Kasumi-1 (cell line): Measurements from ENCODE around the gene ASIC3.
"Not testable (repeated sequence)": the region's sequence is repeated elsewhere in the genome, so short reads cannot be mapped to it uniquely, and the experiment has no call there.

Experiments used
- DNase-seq, 2 experiments: peaks; one replicate each; lab custom pipeline; 2025; lab: John Stamatoyannopoulos, UW

The ASIC3 gene

DNA sequence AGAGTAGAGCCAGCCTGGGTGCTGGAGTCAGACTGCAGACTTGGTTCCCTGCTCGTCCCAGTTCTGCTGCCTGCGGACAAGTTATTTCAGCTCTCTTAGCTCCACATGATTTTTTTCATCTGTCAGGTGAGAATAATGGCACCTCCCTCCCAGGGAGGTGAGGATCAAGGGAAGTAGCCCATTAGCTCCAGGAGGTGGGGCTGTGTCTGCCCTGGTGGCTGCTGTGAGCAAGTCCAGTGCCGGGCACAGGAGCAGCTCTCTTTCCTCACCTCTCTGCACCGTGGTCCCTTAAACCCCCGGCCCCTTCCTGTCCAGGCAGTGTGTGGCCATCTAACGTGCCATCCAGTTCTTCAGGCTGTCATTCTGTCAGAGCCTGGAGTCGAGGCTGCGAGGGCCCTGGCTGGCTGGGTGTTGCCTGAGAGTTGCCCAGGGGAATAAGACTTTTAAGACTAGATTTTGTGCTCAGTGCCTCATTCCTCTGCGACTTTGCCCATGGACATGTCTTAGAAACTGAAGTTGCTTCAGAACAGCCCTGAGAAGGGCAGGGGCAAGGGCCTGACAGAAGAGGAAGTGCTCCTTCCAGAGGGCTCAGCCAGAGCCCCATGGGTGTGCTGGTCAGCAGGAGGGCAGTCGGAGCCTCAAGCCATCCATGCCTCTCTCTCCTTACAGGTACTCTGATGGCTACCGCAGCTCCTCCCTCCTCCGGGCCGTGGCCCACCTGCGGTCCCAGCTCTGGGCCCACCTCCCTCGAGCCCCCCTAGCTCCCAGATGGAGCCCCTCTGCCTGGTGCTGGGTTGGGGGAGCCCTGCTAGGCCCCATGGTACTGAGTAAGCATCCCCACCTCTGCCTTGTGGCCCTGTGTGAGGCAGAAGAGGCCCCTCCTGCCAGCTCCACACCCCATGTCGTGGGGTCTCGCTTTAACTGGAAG lies 15.1 kb upstream of the ASIC3 start:
- DNase-seq: no peak

- no peak for DNase-seq
These were observed 14.5 kb upstream of the ASIC3 start for GRCh38 chr7:151033864-151034249.

- no peak for DNase-seq
These were observed 13.9 kb upstream of the ASIC3 start for GRCh38 chr7:151034312-151035025.

- DNase-seq: no peak
These were observed 13.2 kb upstream of the ASIC3 start for GRCh38 chr7:151035026-151035717.

GRCh38 chr7:151035902-151036301 lies 12.4 kb upstream of the ASIC3 start:
- no peak for DNase-seq

DNA sequence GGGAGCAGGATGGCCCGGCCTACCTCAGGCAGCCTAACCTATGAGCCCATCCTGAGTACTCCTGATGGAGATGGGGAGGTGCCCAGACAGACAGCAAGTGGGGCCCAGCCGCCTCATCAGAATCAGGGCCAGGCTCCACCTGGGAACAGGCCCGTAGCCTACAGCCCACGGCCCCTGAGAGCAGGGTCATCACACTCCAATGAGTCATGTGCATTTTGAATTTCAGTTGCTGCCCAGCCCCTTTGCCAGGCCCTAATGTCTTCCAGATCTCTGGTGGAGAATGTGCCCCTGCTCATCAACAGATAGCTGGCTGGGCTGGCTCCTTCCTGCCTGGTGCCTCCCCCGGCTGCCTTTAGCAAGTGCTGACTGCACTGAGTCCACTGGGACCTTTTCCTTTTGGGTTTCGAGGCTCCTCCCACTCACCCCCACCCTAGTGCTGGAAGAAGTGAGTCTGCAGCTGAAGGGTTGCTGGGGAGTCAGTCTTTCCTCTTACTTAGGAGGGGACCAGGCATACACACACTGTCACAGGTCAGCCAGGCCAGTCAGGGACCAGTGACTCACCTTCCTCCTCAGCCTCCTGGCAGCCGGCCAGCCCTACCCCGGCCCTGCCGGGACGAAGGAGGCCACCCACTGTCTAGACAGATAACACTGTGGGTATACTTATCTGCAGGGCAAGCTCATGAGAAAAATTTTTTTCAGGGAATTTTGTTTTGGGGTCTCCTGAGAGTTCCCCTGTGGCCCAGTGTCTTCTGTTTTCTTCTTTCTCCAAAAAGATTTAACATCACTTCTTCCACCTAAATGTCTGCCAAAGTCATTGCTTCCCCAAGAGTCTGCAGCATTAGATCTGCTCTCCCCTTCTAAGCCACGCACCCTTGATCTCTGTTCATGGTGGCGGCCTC lies 9.1 kb upstream of the ASIC3 start:
- peak; percentile 74 to 82 for DNase-seq

GRCh38 chr7:151039850-151040548 lies 8.3 kb upstream of the ASIC3 start:
- peak; percentile 36 to 43 for DNase-seq

DNA sequence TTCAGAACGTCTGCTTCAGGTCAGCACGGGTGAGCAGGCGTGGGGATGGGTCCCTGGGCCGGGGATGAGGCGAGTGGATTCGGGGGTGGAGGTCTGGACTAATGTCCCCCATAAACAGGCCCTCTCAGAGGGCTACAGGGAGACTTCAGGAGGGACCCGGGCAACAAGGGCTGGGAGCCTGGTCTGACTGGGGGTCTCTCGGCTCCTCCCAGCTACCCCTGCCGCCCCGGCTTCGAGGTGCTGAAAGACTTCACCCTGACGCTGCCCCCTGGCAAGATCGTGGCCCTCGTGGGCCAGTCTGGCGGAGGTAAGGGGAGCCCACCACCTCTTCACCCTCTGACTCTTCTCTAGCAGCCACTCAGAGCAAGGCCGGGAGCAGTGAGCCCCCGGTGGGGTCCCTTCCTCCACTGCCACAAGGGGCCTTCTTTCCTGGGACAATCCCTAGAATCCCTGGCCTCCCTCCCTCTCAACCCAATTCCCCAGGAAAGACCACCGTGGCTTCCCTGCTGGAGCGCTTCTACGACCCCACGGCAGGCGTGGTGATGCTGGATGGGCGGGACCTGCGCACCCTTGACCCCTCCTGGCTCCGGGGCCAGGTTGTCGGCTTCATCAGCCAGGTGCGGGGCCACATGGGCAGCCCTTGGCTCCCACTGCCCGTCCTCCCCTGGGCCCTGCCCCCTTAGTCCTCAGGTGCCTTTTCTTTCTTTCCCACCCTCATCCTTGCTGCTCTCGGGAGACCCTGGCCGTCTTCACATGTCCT lies 7.5 kb upstream of the ASIC3 start:
- no peak for DNase-seq

DNA sequence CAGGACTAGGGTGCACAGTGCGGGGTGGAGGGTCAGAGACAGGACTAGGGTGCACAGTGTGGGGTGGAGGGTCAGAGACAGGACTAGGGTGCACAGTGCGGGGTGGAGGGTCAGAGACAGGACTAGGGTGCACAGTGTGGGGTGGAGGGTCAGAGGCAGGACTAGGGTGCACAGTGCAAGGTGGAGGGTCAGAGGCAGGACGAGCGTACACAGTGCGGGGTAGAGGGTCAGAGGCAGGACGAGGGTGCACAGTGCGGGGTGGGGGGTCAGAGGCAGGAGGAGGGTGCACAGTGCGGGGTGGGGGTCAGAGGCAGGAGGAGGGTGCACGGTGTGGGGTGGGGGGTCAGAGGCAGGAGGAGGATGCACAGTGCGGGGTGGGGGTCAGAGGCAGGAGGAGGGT lies 4.9 kb upstream of the ASIC3 start:
- DNase-seq: not testable (repeated sequence)

DNA sequence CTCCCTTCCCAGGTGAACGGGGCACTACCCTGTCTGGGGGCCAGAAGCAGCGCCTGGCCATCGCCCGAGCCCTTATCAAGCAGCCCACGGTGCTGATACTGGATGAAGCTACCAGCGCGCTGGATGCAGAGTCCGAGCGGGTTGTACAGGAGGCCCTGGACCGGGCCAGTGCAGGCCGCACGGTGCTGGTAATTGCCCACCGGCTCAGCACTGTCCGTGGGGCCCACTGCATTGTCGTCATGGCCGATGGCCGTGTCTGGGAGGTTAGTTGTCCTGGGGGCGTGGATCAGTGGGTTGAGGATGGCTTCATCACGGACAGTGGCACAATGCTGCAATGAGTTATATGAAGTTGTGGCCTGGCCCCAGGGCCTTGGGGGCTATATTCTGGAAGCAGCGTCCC lies 4.4 kb upstream of the ASIC3 start:
- no peak for DNase-seq

- no peak for DNase-seq
These were observed 3.1 kb upstream of the ASIC3 start for GRCh38 chr7:151045262-151045661.

DNA sequence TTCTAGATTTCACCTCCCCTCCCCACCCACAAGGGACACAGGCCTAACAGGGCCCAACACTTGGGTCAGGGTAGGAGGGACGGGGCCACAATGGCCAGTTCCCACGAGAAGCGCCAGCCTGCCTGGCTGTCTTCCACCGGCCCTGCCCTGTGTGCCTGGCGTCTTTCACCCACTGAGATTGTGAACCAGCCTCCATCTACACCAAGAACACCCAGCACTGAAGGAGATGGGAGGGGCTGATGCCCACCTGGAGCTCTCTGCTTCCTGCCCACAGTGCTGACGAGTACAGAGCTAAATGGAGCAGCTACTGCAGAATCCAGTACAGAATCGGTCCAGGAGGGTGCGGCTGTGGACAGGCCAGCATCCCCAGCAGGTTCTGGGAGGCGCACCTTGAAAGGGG lies 2.4 kb upstream of the ASIC3 start:
- DNase-seq: no peak

- no peak for DNase-seq
These were observed 1.4 kb upstream of the ASIC3 start for GRCh38 chr7:151046603-151047573.

DNA sequence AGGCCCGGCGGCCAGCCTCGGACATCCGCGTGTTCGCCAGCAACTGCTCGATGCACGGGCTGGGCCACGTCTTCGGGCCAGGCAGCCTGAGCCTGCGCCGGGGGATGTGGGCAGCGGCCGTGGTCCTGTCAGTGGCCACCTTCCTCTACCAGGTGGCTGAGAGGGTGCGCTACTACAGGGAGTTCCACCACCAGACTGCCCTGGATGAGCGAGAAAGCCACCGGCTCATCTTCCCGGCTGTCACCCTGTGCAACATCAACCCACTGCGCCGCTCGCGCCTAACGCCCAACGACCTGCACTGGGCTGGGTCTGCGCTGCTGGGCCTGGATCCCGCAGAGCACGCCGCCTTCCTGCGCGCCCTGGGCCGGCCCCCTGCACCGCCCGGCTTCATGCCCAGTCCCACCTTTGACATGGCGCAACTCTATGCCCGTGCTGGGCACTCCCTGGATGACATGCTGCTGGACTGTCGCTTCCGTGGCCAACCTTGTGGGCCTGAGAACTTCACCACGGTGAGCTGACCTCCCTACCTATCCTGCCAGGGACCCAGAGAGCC lies 656 bp downstream of the ASIC3 start:
- no peak for DNase-seq

DNA sequence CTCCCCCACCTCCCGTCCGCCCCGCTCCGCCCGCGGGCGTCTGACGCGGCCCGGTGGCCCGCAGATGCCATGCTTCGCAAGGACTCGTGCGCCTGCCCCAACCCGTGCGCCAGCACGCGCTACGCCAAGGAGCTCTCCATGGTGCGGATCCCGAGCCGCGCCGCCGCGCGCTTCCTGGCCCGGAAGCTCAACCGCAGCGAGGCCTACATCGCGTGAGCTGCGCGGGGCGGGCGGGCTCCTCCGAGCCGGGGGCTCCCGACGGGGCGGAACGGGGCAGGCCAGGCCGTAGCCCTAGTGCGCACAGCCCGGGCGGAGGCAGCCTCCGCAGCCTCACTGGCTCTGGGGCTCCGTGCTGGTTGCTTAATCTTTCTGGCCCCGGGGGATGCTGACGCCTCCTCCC lies 2.8 kb downstream of the ASIC3 start:
- peak; percentile 46 to 59 for DNase-seq

DNA sequence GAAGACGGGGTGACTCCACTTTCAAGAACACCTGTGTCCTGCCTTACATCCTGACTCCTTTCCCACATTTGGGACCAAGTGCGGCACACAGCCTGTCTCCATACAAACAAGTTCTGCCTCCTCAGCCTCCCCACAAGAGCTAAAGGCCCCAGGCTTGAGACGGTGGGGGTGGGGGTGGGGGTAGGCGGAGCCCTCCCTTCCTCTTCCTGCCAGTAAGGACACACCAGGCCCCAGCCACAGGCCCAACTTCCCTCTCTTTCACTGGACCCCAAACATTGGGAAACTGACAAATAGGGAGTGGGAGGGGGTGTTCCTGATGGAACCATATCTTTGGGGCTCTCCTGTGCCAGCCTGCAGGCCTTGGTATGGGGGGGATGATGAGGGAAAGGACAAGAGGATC lies 4.8 kb downstream of the ASIC3 start:
- DNase-seq: peak; percentile 31 to 35

- DNase-seq: no peak
These were observed 5.4 kb downstream of the ASIC3 start for GRCh38 chr7:151053751-151054150.

DNA sequence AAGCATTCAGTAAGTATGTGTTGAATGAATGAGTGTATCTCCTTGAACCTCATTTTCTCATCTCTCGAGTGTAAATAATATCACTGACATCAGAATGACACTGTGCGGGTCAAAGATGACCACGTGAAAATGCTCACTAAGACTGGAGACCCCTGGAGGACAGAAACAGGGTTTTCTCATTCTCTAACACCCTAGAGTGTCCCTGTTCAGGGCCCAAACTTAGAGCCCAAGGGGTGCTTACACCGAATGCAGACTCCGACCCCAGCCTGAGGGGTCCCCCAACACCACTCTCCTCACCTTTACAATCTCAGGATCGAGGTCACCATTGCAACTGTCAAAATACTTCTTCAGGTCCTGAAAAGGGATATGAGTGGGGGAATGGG lies 7.9 kb downstream of the ASIC3 start:
- no peak for DNase-seq
